Neural progenitor cell (in vitro differentiated cells): ENCODE data around the gene CPXM1. TPM values are rescaled to one million over a fixed set of nuclear protein-coding genes. Genes with fewer than 3 reads are reported as not detected.

ENCODE experiments used
- DNase-seq: peaks from one replicate; pipeline ENCODE4 v3.0.0-alpha.2; 2016; ENCODE audit warnings: low spot score
- H2AFZ ChIP-seq: fragments of 200-600 bp; sonication (generic); replicated peaks from 2 replicates; pipeline ENCODE4 v1.6.1; 2016; ENCODE audit warnings: antibody characterized with exemption
- H3F3A ChIP-seq: fragments of 200-600 bp; sonication (generic); 2 replicates; pipeline ENCODE4 v1.6.1; 2016; ENCODE audit warnings: antibody characterized with exemption, low read depth
- H3K27ac ChIP-seq: fragments of 200-600 bp; sonication (generic); 2 replicates; pipeline ENCODE4 v1.5.1; 2016; ENCODE audit warnings: mild to moderate bottlenecking
- H3K27me3 ChIP-seq: fragments of 200-600 bp; sonication (generic); 2 replicates; pipeline ENCODE4 v1.6.1; 2016; ENCODE audit warnings: mild to moderate bottlenecking, moderate library complexity
- H3K36me3 ChIP-seq: fragments of 200-600 bp; sonication (generic); 2 replicates; pipeline ENCODE4 v1.5.1; 2016
- H3K4me1 ChIP-seq: fragments of 200-600 bp; sonication (generic); 2 replicates; pipeline ENCODE4 v1.6.1; 2016; ENCODE audit warnings: mixed run types
- H3K4me2 ChIP-seq: fragments of 200-600 bp; sonication (generic); 2 replicates; pipeline ENCODE4 v1.6.1; 2016
- H3K4me3 ChIP-seq: fragments of 200-600 bp; sonication (generic); 2 replicates; pipeline ENCODE4 v1.5.1; 2016
- H3K79me2 ChIP-seq: fragments of 200-600 bp; sonication (generic); 2 replicates; pipeline ENCODE4 v1.6.1; 2016; ENCODE audit warnings: low read depth
- H3K9ac ChIP-seq: fragments of 200-600 bp; sonication (generic); 2 replicates; pipeline ENCODE4 v1.6.1; 2016
- H3K9me3 ChIP-seq: fragments of 200-600 bp; sonication (generic); 2 replicates; pipeline ENCODE4 v1.5.1; 2016; ENCODE audit warnings: low read depth
- H4K20me1 ChIP-seq: fragments of 200-600 bp; sonication (generic); 2 replicates; pipeline ENCODE4 v1.6.1; 2016; ENCODE audit warnings: low read depth
- H3K27ac Mint-ChIP-seq: 3 replicates; pipeline ENCODE4 v1.8.0; 2021; ENCODE audit warnings: mixed read lengths
- H3K27me3 Mint-ChIP-seq: 2 replicates; pipeline ENCODE4 v1.8.0; 2022; ENCODE audit warnings: low read depth, mild to moderate bottlenecking, inconsistent platforms, moderate library complexity, mixed read lengths; ENCODE audit not compliant: insufficient read depth
- H3K36me3 Mint-ChIP-seq: 3 replicates; pipeline ENCODE4 v1.8.0; 2021; ENCODE audit warnings: mixed read lengths
- H3K4me1 Mint-ChIP-seq: 3 replicates; pipeline ENCODE4 v1.8.0; 2021; ENCODE audit warnings: mixed read lengths
- H3K4me3 Mint-ChIP-seq: 3 replicates; pipeline ENCODE4 v1.8.0; 2021; ENCODE audit warnings: mild to moderate bottlenecking, moderate library complexity, mixed read lengths
- H3K9me3 Mint-ChIP-seq: 3 replicates; pipeline ENCODE4 v1.8.0; 2020; ENCODE audit warnings: mixed read lengths
- EZH2 ChIP-seq: fragments of 200-600 bp; sonication (generic); IDR thresholded peaks from 2 replicates; pipeline ENCODE4 v1.6.1; 2017; ENCODE audit warnings: antibody characterized with exemption, mild to moderate bottlenecking, moderate library complexity
- EZH2phosphoT487 ChIP-seq: fragments of 200-600 bp; sonication (generic); IDR thresholded peaks from 2 replicates; pipeline ENCODE4 v1.6.1; 2017; ENCODE audit warnings: antibody characterized with exemption
- total RNA-seq: library from RNA; depleted of rRNA; stranded (reverse); fragments of >200 nt; gene quantifications from 2 replicates; pipeline ENCODE4 v1.2.3, GENCODE V29; 2015; ENCODE audit warnings: low replicate concordance
- TF ChIP-seq, protein P1 (sequence below): fragments of 200-600 bp; sonication (generic); IDR thresholded peaks from 2 replicates; pipeline ENCODE4 v1.5.1; 2017; ENCODE audit warnings: antibody characterized with exemption, mild to moderate bottlenecking

CPXM1 gene
- total RNA-seq, 1 donor from 2014 or later, result 76.3 TPM

DNA sequence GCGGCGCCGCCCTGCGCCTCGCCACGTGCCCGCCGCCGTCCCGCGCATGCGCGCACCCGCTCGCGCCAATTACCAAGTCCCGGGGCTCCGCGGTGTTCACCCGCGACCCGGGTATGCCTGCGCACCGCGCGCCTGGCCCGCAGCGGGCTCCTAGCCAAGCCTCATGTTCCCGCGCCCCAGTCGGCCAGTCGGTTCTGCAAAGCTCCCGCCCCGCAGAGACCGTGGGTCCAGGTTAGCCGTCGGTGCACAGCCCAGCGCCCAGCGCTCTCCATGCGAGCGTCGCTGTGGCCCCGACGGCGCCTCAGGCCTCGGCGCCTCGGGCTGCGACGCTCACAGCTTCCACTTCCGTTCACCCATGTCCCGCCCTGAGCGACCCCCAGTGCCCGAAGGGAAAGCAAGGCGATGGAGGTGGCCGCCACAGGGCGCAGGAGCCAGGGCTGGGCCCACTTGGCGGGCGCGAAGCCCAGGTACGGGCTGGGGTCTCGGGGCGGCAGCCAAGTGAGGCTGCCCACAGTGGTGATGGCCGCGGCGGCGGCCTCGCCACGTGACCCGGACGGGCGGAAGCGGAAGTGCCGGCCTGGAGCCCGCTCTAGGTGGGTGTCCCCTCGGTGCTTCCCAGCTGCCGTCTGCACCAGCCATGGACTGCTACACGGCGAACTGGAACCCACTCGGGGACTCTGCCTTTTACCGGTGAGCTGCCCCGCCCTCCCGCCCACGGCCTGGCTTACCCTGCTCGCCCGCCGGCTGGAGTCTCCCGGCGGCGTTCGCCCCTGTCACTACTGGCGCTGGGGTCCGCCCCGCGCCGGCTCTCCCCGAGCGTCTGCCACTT lies 39.9 kb upstream of the CPXM1 start, which contains the start of the genes PCED1A and VPS16:
PCED1A (minus strand) TSS at position 518 of the 829 bp plus-strand sequence. CDS start 743 bp downstream, outside the sequence.
VPS16 (plus strand) TSS at position 608 of the 829 bp plus-strand sequence; CDS start at position 638, 30 bp downstream.
- Mint-ChIP-seq H3K4me1 (peaks cover 13% of the 10 kb centered on the region), H3K4me3 (peak within 1 kb of the TSS; percentile 90), H3K27ac (peak within 1 kb of the TSS; percentile 5), H3K9me3 (no peaks in the 10 kb centered on the region), H3K36me3 (peaks cover 16% of the 10 kb centered on the region), H3K27me3 (peaks cover 6% of the 10 kb centered on the region)
- H3K4me1 ChIP-seq, result peaks cover 6% of the 10 kb centered on the region
- H3F3A ChIP-seq, result no peaks in the 10 kb centered on the region
- H3K27ac ChIP-seq, result no peak within 1 kb of the TSS
- TF ChIP-seq EZH2 (peak; percentile 53), EZH2phosphoT487 (peak; percentile 55)
- TF ChIP-seq, protein P1, sequence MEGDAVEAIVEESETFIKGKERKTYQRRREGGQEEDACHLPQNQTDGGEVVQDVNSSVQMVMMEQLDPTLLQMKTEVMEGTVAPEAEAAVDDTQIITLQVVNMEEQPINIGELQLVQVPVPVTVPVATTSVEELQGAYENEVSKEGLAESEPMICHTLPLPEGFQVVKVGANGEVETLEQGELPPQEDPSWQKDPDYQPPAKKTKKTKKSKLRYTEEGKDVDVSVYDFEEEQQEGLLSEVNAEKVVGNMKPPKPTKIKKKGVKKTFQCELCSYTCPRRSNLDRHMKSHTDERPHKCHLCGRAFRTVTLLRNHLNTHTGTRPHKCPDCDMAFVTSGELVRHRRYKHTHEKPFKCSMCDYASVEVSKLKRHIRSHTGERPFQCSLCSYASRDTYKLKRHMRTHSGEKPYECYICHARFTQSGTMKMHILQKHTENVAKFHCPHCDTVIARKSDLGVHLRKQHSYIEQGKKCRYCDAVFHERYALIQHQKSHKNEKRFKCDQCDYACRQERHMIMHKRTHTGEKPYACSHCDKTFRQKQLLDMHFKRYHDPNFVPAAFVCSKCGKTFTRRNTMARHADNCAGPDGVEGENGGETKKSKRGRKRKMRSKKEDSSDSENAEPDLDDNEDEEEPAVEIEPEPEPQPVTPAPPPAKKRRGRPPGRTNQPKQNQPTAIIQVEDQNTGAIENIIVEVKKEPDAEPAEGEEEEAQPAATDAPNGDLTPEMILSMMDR, result no peak
- H3K9ac ChIP-seq, result peak within 1 kb of the TSS; percentile 59
- peak within 1 kb of the TSS; percentile 88 for H3K4me2 ChIP-seq
- peaks cover 6% of the 10 kb centered on the region for H3K79me2 ChIP-seq
- no peaks in the 10 kb centered on the region for H3K36me3 ChIP-seq
- H3K4me3 ChIP-seq, result peak within 1 kb of the TSS; percentile 78
- no peaks in the 10 kb centered on the region for H3K27me3 ChIP-seq
- peak; percentile 89 for DNase-seq
- no peaks in the 10 kb centered on the region for H3K9me3 ChIP-seq
- H2AFZ ChIP-seq, result peak within 1 kb of the TSS; percentile 98
- H4K20me1 ChIP-seq, result no peaks in the 10 kb centered on the region

DNA sequence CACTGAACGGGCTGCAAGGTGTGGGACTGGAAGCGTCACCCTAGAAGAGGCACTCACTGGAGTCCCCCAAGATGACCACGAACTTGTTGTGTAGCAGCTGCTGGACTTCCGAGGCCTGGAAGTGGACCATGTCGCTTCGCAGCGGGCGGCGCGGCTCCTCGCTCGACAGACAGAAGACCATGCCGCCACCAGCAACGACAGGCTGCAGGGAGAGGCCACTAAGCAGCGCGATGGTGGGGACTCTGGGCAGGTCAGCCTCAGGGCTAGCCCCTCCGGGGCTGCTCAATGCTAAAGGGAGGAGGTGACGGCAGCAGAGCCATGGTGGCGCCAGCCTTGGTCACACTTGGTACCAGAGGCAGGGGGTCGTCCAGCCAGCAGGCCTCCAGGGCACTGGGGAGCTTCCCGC lies 39.3 kb upstream of the CPXM1 start:
- no peaks in the 10 kb centered on the region for H3F3A ChIP-seq
- no peak for DNase-seq
- Mint-ChIP-seq H3K36me3 (peaks cover 22% of the 10 kb centered on the region), H3K4me1 (peaks cover 13% of the 10 kb centered on the region), H3K27me3 (peaks cover 6% of the 10 kb centered on the region), H3K9me3 (no peaks in the 10 kb centered on the region), H3K27ac (peak overlapping the region; percentile 5), H3K4me3 (peak overlapping the region; percentile 85)
- H2AFZ ChIP-seq, result peak overlapping the region; percentile 98
- TF ChIP-seq, protein P1, result no peak
- TF ChIP-seq EZH2phosphoT487 (no peak), EZH2 (no peak)
- H3K36me3 ChIP-seq, result no peaks in the 10 kb centered on the region
- peak overlapping the region; percentile 88 for H3K4me2 ChIP-seq
- no peaks in the 10 kb centered on the region for H3K9me3 ChIP-seq
- peaks cover 6% of the 10 kb centered on the region for H3K79me2 ChIP-seq
- H3K27me3 ChIP-seq, result no peaks in the 10 kb centered on the region
- peak overlapping the region; percentile 78 for H3K4me3 ChIP-seq
- peaks cover 6% of the 10 kb centered on the region for H3K4me1 ChIP-seq
- H3K9ac ChIP-seq, result no peak overlapping the region
- H4K20me1 ChIP-seq, result no peaks in the 10 kb centered on the region
- H3K27ac ChIP-seq, result no peak overlapping the region

DNA sequence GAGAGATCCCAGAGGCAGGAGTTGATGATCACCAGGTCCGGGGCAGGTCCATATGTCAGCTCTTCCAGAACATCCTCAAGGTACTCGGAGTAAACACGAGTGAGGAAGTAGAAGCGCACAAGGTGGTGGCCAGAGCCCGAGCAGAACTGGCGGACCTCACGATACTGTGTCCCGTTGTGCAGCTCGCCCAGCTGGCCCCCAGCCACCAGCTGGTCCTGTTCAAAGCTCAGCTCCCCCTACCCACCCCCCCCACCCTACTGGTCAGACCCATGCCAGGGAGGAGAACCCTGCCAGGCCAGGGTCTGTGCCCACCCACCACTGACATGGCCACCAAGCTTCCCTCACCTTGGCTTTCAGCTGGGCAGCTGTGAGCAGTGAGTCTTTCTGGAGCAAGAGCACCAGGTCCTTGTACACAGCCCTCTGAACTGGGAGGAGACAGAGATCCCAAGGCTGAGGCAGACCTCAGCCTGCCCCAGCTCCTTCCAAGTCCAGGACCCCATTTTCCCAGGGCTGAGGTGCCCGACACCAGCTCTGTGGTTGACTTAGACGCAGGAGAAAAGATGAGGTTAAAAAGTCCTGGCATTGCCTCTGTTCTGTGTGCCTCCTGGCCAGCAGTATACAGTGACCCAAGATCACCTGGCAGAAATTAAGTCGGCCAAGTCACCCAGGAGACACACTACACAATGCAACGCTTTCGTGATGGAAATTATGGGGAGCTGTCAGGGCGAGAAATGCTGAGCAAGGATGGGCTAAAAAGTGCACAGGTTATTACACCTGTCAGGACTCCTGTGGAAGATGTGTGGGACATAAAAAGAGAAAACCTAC lies 38.6 kb upstream of the CPXM1 start:
- H3K9me3 ChIP-seq, result no peaks in the 10 kb centered on the region
- peak overlapping the region; percentile 5 for H3K27ac Mint-ChIP-seq
- H2AFZ ChIP-seq, result no peak overlapping the region
- H3K4me1 Mint-ChIP-seq, result peaks cover 13% of the 10 kb centered on the region
- peaks cover 6% of the 10 kb centered on the region for H3K79me2 ChIP-seq
- no peaks in the 10 kb centered on the region for H4K20me1 ChIP-seq
- H3K4me2 ChIP-seq, result peak overlapping the region; percentile 88
- H3K4me1 ChIP-seq, result peaks cover 6% of the 10 kb centered on the region
- H3K27me3 ChIP-seq, result no peaks in the 10 kb centered on the region
- no peak overlapping the region for H3K4me3 ChIP-seq
- TF ChIP-seq, protein P1, result no peak
- no peak for TF ChIP-seq EZH2phosphoT487
- TF ChIP-seq EZH2, result no peak
- H3K4me3 Mint-ChIP-seq, result peak overlapping the region; percentile 85
- H3K27ac ChIP-seq, result no peak overlapping the region
- no peaks in the 10 kb centered on the region for H3F3A ChIP-seq
- H3K36me3 Mint-ChIP-seq, result peaks cover 25% of the 10 kb centered on the region
- DNase-seq, result no peak
- H3K9me3 Mint-ChIP-seq, result no peaks in the 10 kb centered on the region
- no peaks in the 10 kb centered on the region for H3K36me3 ChIP-seq
- H3K27me3 Mint-ChIP-seq, result peaks cover 6% of the 10 kb centered on the region
- H3K9ac ChIP-seq, result no peak overlapping the region
